Hematopoietic multipotent progenitor cell treated with erythropoietin and hydrocortisone succinate and interleukin-3 and kit ligand, for 17 days (in vitro differentiated cells): ENCODE measurements around the gene CYP2R1.
"Not testable (repeated sequence)": the region's sequence is repeated elsewhere in the genome, so short reads cannot be mapped to it uniquely, and the experiment has no call there.

ENCODE experiments used
- DNase-seq: peaks from one replicate; pipeline ENCODE4 v3.0.0-alpha.2; 2015; ENCODE audit warnings: low spot score

The CYP2R1 gene

DNA sequence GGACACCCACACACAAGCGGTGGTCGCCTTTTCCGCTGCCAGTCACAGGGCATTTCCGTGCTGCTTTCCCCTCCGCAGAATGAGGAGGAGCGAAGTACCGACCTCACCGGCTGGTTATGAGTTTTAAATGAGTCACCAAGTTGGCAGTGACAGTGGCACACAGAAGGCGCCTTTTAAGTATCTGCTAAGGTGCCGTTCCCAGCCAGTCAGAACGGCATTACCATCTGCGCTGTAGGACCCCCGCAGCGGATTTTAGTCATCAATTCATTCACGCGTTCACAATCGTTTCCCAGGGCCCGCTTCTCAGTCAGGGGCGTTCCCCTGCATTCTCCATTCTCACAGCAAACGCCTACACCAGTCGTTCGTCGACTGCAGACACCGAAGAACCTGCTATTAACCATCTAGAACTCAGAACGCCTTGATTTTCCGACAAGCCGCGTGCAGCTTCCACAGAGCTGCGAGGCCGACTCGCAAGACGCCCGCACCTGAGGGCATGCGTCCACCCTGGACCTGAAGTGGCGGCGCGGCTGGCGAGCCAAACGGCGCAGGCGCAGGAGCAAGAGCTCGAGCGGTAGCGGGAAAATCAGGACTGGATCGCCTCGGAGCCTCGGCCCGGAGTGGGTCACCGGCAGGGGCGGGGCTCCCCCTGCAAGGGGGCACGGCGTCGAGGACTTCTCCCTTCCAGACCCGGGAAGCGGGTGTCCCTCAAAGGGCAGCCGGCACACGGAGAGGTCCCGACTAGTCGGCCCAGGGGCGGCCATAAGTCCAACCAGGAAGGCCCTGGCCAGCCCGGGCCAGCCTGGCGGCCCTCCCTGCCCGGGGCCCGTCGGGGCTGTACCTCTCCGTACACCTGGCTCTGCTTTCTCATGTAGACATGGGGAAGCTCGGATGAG, 642 bp downstream of the CYP2R1 start:
- DNase-seq: peak; percentile 71

DNA sequence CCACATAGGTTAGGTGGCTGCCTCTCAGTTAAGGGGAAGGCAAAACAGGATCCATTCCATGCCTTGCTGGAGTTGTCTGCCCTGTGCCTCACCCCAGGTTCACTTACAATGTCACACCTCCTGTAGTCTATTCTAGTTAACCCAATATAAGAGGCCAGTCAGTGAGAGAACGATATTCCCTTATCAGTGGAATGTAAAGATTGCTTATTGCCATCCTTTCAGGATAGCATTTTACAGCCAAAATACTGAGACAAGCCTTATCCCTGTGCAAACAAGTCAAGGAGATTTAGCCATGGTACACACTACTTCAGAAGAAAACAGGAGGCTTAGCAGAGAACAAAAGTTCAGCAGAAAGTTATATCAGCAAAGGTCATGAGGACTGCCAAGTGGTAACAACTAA, 5.5 kb downstream of the CYP2R1 start:
- no peak for DNase-seq

GRCh38 chr11:14884667-14885273, 7.3 kb downstream of the CYP2R1 start:
- DNase-seq: no peak

- not testable (repeated sequence) for DNase-seq
Measured at GRCh38 chr11:14883683-14884082, 8.3 kb downstream of the CYP2R1 start.

- DNase-seq: no peak
Measured at GRCh38 chr11:14882196-14882595, 9.8 kb downstream of the CYP2R1 start.

GRCh38 chr11:14881576-14882193, 10.3 kb downstream of the CYP2R1 start:
- no peak for DNase-seq

DNA sequence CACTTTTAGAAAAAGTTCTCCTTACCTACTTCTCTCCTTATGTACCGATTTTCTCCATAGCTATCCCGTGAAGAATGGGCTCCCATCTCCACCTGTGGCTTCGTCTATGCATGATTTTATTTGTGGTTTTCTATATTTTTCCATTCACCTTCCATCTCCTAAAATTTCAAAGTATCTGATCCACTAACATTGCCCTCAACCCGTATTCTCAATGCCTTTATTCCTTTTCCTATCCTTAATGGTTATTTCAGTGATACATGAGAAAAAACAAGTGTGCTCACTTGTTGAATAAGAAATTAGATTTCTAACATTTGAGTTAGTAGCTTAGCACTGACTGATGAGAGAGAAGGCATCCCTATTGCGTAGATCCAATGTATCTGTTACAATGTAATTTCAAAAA, 16.9 kb downstream of the CYP2R1 start:
- no peak for DNase-seq

GRCh38 chr11:14873632-14874031, 18.4 kb downstream of the CYP2R1 start:
- DNase-seq: no peak

DNA sequence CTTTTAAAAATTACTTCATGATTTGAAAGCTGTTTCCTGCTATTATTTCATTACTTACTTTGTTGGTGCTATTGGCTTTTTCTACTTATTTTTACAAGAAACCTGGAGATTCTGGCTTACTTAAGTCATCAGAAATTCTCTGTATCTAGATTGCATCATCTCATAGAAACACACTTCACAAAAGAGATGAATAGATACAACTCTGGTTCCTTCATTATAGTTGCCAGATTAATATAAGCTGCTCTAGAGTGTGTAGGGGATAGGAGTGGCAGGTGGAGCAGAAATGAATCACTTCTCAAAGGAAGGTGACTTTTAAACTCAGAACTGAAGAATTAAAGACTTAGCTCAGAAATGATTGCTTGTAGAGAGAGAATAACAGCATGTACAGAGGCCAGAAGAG, 20.0 kb downstream of the CYP2R1 start:
- DNase-seq: no peak

DNA sequence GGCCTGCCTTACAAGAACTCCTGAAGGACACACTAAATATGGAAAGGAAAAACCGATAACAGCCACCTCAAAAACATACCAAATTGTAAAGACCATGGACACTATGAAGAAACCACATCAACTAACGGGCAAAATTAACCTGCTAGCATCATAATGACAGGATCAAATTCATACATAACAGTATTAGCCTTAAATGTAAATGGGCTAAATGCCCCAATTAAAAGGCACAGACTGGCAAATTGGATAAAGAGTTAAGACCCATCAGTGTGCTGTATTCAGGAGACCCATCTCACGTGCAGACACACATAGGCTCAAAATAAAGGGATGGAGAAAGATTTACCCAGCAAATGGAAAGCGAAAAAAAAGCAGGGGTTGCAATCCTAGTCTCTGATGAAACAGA, 28.3 kb downstream of the CYP2R1 start:
- not testable (repeated sequence) for DNase-seq

DNA sequence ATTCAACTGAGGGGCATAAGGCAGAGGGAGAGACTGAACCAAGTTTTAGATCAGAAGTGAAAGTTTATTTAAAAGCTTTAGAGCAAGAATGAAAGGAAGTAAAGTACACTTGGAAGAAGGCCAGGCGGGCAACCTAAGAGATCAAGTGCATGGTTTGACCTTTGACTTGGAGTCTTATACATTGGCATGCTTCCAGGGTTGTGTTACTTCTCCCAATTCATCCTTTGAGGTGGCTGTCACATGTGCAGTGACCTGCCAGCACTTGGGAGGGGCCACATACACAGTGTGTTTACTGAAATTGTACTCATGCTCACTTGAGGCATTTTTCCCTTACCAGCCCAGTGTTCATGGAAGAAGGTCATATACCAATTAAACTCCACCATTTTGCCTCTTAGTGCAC, 30.4 kb downstream of the CYP2R1 start:
- no peak for DNase-seq

- no peak for DNase-seq
Measured at GRCh38 chr11:14860511-14860910, 31.5 kb downstream of the CYP2R1 start.

DNA sequence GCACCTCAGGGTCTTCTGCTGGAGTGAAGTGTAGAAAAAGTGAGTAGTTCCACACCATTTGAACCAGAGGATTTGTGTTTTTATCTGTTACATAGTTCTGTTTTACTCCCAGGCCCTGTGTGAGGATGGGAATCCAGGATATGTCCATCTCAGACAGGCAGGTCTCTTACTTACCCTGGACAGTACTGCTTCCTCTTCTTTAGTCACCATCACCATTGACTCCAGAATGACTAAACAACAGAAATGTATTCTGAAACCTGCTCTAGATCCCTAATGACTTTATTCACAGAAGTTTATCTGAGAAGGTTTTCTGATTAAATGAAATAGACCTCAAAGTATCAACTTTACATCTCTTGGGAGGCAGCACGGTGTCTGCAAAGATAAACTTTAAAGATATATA, 33.6 kb downstream of the CYP2R1 start:
- DNase-seq: no peak

GRCh38 chr11:14857621-14858020, 34.4 kb downstream of the CYP2R1 start:
- DNase-seq: no peak

- no peak for DNase-seq
Measured at GRCh38 chr11:14855890-14856289, 36.1 kb downstream of the CYP2R1 start.

GRCh38 chr11:14854057-14854456, 38.0 kb downstream of the CYP2R1 start:
- DNase-seq: no peak

DNA sequence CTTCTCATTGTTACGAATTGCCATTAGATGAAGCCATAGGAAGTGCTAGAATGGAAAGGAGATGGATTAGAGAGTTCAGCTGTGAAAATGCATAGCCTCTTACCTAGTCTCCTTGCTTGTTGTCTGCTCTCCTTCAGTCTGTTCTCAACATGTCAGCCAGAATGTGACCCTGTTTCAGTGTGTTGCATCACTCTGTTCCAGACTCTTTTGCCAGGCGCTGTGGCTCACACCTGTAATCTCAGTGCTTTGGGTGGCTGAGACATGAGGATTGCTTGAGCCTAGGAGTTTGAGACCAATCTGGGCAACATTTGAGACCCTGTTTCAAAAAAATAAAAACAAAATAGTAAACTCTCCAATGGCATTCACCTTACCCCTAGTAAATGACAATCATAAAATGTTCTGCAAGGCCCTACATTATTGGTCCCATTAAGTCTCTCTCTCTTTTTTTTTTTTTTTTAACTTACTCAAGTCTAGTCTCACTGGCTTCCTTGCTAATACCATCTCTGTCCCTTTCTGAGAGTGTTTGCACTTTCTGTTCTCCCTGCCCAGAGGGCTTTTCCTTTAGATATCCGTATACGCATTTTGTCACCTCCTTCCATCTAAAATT, 39.4 kb downstream of the CYP2R1 start:
- DNase-seq: no peak

- DNase-seq: no peak
Measured at GRCh38 chr11:14842002-14842401, 50.0 kb downstream of the CYP2R1 start.

DNA sequence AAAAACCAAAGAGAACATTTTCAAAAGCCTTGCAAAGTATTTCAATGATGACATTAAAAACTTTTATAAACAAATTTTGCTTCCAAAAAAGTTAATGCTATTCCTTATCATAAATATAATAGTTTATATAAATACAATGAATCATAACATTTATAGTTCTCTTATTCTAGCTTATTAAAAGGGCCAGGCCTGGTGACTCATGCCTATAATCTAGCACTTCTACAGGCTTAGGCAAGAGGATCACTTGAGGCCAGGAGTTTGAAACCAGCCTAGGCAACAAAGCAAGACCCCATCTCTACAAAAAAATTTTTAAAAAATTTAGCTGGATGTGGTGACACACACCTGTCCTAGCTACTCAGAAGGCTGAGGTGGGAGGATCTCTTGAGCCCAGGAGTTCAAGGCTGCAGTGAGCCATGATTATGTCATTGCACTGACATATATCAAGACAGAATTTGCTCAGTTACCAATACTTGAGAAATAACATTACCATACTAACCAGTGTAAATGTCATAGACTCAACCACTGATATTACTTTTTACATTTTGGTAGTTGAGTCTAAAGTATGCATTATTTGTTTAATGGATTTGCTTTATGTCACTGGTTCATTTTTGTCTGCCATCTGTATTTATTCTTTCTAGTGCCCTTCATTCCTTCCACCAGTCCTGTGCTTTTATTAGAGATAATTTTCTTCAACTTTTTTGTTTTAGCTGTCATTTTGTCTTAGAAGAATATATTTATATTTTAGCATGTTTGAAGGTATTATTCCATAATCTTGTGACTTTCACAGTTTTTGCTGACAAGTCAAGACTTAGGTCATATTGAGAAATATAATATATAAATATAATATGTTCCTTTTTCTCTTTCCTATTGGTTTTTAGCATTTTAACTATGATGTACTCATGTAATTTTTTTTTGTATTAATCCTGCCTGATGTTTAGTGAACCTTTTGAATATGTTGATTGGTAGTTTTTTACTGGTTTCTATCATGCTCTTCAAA, 56.2 kb downstream of the CYP2R1 start:
- no peak for DNase-seq
